ENCODE results near the gene ZBED4.

Gene ZBED4

DNA sequence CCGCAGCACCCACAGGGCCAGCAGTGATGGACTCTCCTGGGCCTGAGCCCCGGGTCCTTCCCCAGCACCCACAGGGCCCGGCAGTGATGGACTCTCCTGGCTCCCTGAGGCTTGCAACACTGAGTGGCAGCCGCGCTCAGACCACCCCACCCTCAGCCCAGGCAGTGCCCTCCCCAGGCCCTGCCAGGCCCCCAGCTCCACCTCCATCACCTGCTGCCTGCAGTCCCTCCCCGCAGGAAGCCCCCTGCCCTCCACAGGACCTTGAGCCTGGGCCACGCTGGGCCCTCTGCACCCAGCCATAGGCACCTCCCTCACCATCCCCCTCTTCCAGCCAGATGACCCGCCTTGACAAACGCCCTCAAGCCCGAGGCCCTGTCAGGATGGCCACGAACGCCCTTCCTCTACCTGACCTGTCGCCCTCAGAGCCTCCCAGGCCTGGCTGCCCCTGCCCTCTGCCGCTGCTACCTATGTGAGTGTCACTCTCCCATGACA, 53.2 kb downstream of the ZBED4 start:
- DNase-seq, result no peak

DNA sequence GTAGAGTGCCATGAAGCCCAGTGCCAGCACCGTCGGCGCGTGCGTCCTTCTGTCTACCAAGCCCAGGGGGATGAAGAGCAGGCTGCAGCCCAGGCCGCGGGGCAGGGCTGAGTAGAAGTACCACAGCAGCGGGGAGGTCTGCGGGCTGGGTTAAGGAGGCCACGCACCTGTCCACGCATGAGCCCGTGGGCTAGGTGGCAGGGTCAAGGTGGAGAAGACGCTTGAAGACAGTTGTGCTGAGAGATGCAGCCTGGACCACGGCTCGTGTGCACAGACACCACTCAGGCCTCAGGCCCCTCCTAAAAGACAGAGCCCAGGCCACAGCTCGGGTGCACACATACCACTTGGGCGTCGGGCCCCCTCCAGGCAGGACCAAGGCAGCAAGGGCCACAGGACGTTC, 54.2 kb downstream of the ZBED4 start:
- no peak for DNase-seq

DNA sequence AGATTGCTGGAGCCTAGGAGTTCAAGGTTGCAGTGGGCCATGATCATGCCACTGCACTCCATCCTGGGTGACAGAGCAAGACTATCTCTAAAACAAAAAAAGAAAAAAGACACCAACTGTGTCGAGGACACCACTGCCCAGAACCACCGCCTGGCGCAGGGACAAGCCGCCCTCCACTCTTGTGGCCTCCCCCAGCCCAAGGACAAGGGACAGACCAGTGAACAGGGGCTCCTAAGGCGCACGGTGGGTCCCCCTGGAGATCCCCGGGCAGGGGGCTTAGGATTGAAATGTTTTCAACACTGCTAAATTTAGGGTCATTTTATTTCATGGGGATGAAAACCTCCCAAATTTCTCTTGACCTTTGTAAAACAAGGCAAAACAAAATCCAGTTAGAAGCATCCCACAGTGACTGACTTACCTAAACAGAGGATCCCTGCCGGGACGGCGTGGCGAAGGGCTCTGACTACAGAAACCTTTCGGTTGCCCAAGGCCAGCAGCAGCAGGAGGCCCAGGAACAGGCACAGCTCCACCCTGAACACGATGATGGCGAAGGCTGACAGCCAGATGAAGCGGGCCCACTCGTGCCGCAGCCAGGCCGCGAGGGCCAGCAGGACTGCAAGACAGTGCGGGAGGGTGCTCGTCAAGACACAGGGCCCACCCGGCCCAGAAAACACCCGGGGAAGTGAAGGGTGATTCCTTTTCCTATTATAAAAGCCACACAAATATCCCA, 56.0 kb downstream of the ZBED4 start:
- DNase-seq, result no peak

DNA sequence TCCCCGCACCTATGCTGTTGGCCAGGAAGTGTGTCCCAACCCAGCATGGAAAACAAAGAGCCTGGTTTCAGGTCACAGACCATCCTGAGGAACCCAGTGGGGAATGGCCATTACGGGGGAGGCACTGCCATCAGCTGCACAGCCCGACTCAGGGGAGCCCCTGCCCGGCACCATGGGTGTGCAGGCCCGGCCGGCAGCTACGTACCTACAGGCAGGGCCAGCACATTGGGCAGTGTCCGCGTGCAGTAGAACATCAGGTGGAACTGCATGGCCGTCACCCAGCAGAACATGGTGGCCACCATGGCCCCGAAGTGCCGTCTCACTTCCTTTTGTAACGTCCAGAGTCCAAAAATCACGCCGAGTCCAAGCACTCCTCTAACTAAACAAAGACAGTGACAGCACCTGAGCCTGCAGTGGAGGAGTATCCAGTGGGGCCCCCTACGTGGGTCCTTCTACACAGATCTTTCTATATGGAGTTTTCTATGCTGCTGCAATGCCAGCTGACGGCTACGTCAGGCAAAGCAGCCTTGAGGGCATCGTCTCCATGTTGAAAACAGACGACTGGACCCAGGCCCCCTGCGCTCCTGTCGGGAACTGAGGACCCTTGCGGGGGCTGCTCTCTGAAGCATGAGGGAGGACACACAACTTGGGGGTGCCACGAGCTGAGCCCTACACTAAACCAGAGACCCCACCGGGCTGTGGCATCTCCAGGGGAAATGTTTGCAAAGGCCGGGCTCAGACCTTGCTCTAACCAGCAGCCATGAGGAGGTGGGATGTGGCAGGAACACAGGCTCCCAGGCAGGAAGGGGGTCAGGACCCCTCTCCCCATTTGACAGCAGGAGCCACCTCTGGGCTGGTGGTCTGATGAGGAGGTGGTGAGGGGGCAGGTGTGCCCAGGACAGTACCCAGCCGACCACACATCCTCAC, 56.8 kb downstream of the ZBED4 start:
- no peak for DNase-seq

DNA sequence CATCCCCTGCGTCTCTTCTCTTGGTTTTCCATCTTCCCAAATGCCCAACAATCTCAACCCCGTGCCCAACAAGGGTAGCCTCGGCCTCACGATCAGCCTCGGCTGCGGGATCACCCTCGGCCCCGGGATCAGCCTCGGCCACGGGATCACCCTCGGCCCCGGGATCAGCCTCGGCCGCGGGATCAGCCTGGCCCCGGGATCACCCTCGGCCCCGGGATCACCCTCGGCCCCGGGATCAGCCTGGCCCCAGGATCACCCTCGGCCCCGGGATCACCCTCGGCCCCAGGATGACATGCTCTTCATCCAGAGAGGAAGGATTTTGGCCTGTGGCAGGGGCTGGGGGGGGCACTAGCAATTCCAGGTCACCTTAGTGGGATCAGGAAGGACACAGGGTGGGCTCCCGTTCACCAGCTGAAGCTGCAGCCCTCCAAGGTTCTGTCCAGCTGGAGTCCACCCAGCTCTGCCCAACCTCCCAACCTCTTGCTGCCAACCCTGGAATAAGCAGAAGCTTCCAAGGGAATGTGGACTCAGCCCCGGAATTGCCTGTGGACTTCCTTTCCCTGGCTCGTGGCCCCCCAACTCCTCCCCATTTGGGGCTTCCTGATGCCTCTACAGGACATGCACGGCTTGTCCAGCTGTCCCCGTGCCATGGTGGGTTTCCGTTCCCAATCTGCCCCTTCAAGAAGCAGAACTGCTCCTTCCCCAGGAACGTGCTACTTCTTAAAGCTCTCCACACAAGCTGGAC, 58.4 kb downstream of the ZBED4 start:
- no peak for DNase-seq

DNA sequence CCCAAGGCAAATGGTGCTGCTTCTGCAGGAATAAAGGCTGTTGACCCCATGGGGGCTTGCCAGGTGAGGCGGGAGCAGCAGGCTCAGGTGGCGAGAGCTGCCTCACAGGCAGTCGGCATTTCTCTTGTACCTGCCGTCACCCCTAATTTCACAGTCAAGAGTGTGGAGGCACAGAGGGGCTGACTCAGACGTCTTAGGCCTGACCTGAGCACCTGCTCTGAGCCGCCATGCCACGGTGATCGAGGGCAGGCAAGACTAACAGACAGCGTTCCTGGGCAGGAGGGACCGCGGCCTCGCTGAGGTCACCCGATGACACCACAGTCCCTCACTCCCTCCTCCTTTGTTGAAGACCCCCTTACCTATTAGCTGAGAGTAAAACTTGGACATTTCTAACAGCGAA, 59.4 kb downstream of the ZBED4 start:
- no peak for DNase-seq

DNA sequence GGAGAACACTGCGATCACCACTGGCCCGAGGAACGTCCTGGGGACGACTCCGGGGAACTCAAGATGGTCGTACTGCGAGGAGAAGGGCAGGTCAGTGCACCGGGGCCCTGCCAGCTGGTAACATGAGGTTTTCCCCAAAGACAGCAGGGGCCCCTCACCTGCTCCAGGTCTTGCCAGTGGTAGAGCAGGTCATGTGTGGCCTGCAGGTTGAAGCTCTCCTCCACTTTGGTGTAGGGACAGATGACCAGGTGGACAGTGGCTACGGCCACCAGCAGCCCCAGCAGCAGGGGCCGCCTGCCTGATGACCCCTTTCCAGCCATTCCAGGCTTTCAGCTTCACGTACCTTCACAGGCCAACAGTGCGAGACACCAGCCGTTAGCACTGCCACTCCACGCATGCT, 59.8 kb downstream of the ZBED4 start:
- no peak for DNase-seq

DNA sequence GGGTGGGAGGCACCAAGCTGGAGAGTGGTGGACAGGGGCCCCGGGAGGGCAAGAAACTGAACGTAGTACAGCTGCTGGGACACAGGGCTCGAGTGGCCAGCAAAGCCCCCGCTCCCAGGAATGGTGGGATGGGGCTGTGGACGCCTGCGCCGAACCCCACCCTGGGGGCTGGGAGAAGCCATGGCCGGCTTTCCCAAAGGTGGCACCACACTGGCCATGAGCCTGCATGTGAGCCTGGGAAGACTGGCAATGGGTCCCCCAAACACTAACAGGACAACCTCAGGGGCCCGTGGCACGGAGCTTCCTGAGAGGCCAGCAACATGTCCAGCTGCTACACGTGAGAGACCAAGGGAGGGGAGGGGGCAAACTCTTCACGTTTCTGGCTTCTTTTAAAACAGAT, 60.6 kb downstream of the ZBED4 start:
- DNase-seq, result no peak

DNA sequence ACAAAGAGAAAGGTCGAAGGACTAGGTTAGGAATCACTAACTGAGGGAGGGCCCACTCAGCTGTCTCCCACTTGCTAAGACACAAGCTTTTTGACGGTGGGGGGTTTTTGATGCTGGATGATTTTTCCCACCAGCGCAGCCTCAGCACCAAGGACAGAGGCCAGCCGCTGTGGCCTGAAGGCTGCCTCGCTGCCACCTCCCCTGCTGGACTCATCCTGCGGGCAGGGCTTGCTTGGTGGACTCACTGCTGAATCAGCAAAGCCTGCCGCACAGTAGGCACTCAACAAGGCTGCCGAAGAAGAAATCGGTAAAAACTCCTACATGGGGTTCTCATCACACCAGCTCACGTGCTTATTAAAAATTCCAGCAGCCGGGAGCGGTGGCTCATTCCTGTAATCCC, 62.0 kb downstream of the ZBED4 start:
- DNase-seq, result no peak

DNA sequence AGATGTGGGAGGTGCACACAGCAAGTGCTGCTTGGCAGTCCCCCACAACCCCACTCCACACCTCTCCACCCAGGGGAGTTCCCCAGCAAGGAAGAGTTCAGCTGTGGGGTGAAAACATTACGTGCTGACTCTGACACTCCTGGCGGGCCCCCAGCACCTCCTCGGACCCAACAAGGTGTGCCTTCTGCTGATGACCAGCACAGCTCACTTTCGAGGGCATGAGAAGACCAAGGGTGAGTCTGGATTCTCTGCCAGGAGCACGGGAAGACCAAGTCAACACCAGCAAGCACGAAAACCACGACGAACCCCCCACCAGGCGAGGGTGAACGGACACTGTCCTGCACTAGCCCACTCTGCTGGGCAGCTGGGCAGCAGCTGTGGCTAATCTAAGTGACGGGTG, 63.2 kb downstream of the ZBED4 start:
- no peak for DNase-seq

DNA sequence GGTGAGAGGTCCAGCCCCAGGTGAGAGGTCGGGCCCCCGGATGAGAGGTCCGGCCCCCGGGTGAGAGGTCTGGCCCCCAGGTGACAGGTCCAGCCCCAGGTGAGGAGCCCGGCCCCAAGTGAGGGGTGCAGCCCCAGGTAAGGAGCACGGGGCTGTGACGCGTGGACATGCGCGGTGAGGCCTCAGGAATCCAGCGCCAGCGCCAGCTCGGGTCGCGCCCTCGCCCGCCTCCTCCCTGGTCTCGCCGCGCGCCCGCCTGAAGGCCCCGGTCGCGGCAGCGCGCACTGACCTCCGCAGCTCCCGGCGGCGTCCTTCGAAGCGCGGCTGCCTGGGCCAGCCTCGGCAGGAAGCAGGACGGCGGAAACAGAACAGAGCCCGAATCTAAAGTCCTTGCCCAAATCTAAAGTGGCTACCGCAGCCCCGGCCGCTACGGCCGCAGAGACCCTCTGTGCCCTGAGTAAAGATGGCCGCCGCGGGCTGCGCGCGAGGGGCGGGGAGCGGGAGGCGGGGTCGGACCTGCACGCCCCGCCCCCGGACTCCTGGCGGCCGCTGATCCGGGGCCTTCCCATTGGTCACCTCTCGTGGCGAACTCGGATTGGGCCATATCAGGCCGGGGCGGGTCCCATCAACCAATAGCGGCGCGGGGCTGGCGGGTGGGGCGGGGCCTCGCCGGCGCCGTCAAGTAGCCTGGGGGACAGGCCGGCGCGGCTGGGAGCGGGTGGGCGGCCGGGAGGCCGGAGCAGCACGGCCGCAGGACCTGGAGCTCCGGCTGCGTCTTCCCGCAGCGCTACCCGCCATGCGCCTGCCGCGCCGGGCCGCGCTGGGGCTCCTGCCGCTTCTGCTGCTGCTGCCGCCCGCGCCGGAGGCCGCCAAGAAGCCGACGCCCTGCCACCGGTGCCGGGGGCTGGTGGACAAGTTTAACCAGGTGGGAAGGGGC, 64.6 kb downstream of the ZBED4 start, which contains the start of the genes ALG12 and CRELD2:
Gene ALG12, minus strand, starts transcription at position 465 of the 937 bp plus-strand sequence. CDS start 4,673 bp downstream, outside the sequence.
Gene CRELD2, plus strand, starts transcription at position 661 of the 937 bp plus-strand sequence. Its CDS starts 136 bp downstream, at position 797.
- DNase-seq, result peak; percentile 42

DNA sequence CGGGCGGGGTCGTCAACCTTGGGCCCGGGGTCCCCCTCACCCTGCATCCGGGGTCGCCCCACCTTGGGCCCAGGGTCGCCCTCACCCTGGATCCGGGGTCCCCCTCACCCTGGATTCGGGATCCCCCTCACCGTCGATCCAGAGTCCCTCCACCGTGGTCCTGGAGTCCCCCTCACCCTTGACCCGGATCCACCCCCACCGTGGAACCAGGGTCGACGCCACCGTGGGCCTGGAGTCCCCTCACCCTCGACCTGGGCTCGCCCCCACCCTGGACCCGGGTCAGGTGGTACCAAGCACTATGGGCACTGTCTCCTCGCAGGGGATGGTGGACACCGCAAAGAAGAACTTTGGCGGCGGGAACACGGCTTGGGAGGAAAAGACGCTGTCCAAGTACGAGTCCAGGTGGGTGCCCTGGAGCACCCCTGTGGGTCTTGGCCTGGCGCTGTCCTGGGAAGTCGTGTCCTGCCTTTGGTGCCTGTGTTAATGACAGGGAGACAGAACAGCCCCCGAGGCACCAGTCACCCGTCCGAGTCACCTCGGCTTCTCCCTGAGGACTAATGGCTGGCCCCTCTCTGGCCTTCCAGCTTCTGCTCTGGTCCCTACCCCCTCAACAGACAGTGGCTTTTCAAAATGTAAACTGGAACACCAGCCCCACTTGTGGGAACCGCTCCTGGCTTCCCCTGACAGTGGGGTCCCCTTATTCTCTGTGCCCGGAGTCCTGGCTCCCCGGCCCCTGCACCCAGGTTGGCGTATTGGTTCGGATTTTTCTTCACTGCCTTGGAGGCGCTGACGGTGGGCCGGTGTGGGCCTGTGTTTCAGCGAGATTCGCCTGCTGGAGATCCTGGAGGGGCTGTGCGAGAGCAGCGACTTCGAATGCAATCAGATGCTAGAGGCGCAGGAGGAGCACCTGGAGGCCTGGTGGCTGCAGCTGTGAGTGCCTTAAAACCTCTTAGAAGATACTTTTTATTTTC, 65.6 kb downstream of the ZBED4 start:
- DNase-seq, result no peak

DNA sequence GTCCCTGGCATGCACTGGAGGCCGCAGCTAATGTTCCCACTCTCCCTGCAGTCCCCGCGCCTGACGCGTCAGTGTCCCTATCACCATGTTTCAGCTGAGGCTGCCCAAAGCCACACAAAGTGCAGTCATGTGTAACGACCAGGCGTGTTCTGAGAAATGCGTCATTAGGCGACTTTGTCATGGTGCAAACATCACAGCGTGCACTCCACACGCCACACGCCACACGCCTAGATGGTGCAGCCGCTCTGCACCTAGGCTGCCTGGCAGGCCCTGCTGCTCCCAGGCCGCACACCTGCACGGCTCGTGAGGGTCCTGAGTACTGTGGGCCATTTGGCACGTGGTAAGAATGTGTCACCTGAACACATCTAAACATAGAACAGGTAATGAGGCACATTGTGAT, 67.2 kb downstream of the ZBED4 start:
- DNase-seq, result no peak

DNA sequence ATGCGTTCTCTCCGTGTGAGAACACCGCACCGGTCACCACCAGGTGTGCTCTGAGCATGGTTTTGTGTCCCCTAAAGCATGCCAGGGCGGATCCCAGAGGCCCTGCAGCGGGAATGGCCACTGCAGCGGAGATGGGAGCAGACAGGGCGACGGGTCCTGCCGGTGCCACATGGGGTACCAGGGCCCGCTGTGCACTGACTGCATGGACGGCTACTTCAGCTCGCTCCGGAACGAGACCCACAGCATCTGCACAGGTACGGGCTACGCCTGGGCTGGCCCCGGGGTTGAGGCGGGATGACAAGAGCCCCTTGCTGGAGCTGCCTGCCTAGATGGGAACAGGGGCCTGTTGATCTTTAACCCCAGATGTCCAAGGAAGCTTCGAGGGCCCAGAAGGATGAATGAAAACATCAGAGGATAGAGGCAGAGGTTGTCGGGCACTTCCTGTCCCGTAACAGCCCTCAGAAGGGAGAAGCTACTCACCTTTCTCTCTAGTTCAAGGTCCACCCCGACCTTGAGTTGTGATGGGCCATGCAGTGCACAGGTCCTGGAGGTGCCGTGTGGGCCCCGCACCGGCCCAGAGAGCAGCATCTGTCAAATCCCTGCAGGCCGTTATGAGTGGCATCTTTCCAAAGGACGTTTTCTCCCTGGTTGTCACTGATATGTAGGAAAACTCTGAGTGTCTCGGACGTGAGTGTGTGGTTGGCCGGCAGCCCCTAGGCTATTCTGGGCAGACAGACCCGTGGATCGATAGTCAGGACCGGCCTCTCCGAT, 68.0 kb downstream of the ZBED4 start:
- no peak for DNase-seq

DNA sequence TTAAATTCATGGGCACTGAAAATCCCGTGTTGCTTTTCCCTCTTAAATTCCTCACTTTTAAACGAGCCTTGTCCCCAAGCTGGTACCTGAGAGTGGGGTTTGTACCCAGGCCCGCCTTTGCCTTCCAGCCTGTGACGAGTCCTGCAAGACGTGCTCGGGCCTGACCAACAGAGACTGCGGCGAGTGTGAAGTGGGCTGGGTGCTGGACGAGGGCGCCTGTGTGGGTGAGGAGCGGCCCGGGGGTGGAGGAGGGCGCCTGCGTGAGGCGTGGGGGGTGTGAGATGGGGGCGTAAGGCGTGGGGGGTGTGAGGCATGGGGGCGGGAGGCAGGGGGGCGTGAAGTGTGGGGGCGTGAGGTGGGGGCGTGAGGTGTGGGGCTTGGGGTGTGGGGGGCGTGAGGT, 68.8 kb downstream of the ZBED4 start:
- DNase-seq, result no peak

DNA sequence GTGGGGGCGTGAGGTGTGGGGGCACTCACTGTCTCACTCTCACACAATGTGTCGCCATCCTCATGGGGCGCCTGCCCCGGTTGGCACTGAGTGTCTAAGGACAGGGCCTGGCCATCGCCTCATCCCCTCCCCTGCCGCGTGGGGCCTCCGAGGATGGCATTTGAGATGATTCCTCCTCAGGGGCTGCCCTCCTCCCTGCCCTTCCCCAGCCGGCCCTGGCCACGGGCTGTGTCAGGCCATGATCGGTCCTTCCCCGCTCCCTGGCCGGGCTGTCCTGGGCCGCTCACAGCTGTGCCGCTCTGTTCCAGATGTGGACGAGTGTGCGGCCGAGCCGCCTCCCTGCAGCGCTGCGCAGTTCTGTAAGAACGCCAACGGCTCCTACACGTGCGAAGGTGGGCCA, 69.3 kb downstream of the ZBED4 start:
- DNase-seq, result no peak

DNA sequence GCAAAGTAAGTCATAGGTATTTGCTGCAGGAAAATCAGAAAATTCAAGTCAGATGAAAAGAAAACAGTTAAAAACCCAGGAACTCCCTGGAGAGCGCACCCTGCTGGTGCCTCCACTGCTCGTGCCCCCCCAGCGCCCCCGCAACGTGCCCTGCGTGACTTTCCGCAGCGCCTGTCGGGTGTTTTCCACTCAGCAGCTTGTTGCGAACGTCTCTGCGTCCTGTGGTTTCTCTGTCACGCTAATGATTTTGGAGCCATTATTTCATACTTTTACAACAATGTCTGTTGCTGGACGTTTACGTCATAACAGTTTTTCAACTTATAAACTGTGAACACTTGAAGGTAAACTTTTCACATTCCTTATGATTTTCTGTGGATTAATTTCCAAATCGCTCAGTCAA, 69.8 kb downstream of the ZBED4 start:
- DNase-seq, result no peak

DNA sequence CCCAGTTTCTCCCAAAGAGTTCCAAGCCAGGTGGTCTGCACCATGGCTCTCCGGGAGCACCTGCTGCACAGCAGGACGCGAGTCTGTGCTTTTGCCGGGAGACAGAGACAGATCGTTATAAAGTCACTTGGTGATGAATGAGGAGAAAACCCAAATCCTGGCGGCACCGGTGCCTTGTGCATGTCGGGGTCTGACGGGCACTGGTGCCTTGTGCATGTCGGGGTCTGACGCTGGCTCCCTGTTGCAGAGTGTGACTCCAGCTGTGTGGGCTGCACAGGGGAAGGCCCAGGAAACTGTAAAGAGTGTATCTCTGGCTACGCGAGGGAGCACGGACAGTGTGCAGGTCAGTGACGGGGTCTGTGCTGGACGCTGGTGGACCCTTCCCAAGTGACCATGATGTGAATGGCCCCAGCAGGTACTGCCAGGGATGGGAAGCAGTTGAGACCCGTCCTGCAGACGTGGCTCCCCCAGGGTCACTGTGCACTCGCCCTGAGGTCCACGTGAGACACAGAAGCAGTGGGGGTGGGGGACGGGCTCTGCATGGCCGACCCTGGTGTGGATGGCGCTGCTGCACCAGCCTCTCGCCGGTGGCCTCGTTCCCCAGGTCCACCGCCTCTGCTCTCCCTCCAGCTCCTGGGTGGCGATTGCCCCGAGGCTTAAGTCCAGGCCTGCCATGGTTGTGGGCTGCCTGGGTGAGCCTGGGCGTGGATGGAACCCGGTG, 70.6 kb downstream of the ZBED4 start:
- DNase-seq, result no peak

DNA sequence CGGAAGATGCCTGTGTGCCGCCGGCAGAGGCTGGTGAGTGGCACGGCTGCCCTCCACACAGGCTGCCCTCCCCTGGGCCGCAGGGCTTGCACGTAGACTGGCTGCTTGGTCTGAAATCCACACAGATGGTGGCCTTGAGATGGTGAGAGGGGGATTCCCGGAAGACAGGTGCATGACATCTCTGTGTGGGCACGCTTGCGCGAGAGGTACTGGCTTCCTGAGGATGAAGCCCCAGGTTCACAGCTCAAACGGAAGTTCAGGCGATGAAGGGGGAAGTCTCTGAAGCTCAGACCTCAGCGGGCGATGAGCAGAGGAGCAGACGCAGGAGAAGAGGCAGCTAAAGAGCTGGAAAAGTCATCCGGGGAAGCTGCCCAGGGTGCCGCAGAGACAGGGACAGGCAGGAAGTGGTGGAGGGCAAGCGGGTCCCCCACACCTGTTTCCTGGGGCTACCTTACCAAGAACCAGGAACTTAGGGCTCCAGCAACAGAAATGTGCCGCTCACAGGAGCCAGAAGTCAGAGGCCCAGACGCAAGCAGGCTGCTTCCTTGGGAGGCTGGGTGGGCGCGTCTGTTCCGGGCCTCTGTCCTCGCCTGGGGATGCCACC, 72.0 kb downstream of the ZBED4 start:
- DNase-seq, result no peak
